Neural cell (in vitro differentiated cells): ENCODE results near the gene IQCH. TPM values are rescaled to one million over a fixed set of nuclear protein-coding genes. Genes with fewer than 3 reads are reported as not detected.

Experiments used
- H2AFZ ChIP-seq: fragments of 200-600, 300-800 bp; sonication (generic), shearing (Covaris generic); 2 replicates; pipeline ENCODE4 v1.6.0; 2014; ENCODE audit warnings: low read depth, mild to moderate bottlenecking, antibody characterized with exemption, low read length, moderate library complexity
- H3F3A ChIP-seq: fragments of 200-600 bp; shearing (Covaris generic); 2 replicates; pipeline ENCODE4 v1.6.1; 2016; ENCODE audit warnings: mild to moderate bottlenecking, moderate library complexity, mixed read lengths, antibody characterized with exemption, low read length; ENCODE audit not compliant: insufficient read depth, poor library complexity, severe bottlenecking
- H3K27ac ChIP-seq: fragments of 200-600, 300-800 bp; sonication (generic), shearing (Covaris generic); 2 replicates; pipeline ENCODE4 v1.5.1; 2014; ENCODE audit warnings: mild to moderate bottlenecking, low read length, moderate library complexity
- H3K27me3 ChIP-seq: fragments of 300-800, 200-600 bp; sonication (generic), shearing (Covaris generic); 2 replicates; pipeline ENCODE4 v1.6.0; 2014; ENCODE audit warnings: mild to moderate bottlenecking, low read depth, low read length, moderate library complexity; ENCODE audit not compliant: insufficient read depth
- H3K36me3 ChIP-seq: fragments of 300-800, 200-600 bp; sonication (generic), shearing (Covaris generic); 2 replicates; pipeline ENCODE4 v1.5.1; 2014; ENCODE audit warnings: mild to moderate bottlenecking, antibody characterized with exemption, low read length, moderate library complexity; ENCODE audit not compliant: insufficient read depth
- H3K4me2 ChIP-seq: fragments of 300-800, 200-600 bp; sonication (generic), shearing (Covaris generic); 2 replicates; pipeline ENCODE4 v1.6.0; 2014; ENCODE audit warnings: mild to moderate bottlenecking, low read length
- H3K4me3 ChIP-seq: fragments of 300-800, 200-600 bp; sonication (generic), shearing (Covaris generic); 2 replicates; pipeline ENCODE4 v1.5.1; 2014; ENCODE audit warnings: mild to moderate bottlenecking, low read length, moderate library complexity
- H3K79me2 ChIP-seq: fragments of 200-600 bp; shearing (Covaris generic); replicated peaks from 2 replicates; pipeline ENCODE4 v1.6.0; 2014; ENCODE audit warnings: mild to moderate bottlenecking, low read length, moderate library complexity; ENCODE audit not compliant: insufficient read depth
- H3K9ac ChIP-seq: fragments of 300-800, 200-600 bp; sonication (generic), shearing (Covaris generic); 2 replicates; pipeline ENCODE4 v1.6.1; 2016; ENCODE audit warnings: mild to moderate bottlenecking, low read length, mixed read lengths
- H3K9me2 ChIP-seq: fragments of 200-600 bp; shearing (Covaris generic); 2 replicates; pipeline ENCODE4 v1.6.1; 2016; ENCODE audit warnings: mild to moderate bottlenecking, low read length, mixed read lengths; ENCODE audit not compliant: insufficient read depth
- H3K9me3 ChIP-seq: fragments of 200-600, 300-800 bp; sonication (generic), shearing (Covaris generic); 2 replicates; pipeline ENCODE4 v1.6.1; 2016; ENCODE audit warnings: mild to moderate bottlenecking, mixed run types, low read length, moderate library complexity, mixed read lengths
- H4K20me1 ChIP-seq: fragments of 200-600 bp; shearing (Covaris generic); 2 replicates; pipeline ENCODE4 v1.6.1; 2016; ENCODE audit warnings: mild to moderate bottlenecking, mixed run types; ENCODE audit not compliant: insufficient read depth
- EP300 ChIP-seq: fragments of 450-650 bp; conservative IDR thresholded peaks from 2 replicates; pipeline ENCODE4 v1.6.1; 2014; ENCODE audit warnings: antibody characterized with exemption, mild to moderate bottlenecking, moderate library complexity; ENCODE audit not compliant: poor library complexity, severe bottlenecking
- EZH2 ChIP-seq: fragments of 200-600, 300-800 bp; shearing (Covaris generic), sonication (generic); IDR thresholded peaks from 2 replicates; pipeline ENCODE4 v1.6.1; 2014; ENCODE audit warnings: antibody characterized with exemption, low read length, borderline replicate concordance, mild to moderate bottlenecking; ENCODE audit not compliant: insufficient read depth, poor library complexity, severe bottlenecking
- MXI1 ChIP-seq: fragments of 450-650 bp; conservative IDR thresholded peaks from 2 replicates; pipeline ENCODE4 v1.6.1; 2014; ENCODE audit warnings: antibody characterized with exemption, mild to moderate bottlenecking; ENCODE audit not compliant: poor library complexity, severe bottlenecking
- POLR2AphosphoS5 ChIP-seq: IDR thresholded peaks from 2 replicates; pipeline ENCODE4 v1.6.1; 2012
- RAD21 ChIP-seq: fragments of 450-650 bp; conservative IDR thresholded peaks from 2 replicates; pipeline ENCODE4 v1.6.1; 2014; ENCODE audit warnings: antibody characterized with exemption, mild to moderate bottlenecking, moderate library complexity
- SMC3 ChIP-seq: fragments of 450-650 bp; conservative IDR thresholded peaks from 2 replicates; pipeline ENCODE4 v1.6.1; 2014; ENCODE audit warnings: antibody characterized with exemption, mild to moderate bottlenecking, moderate library complexity; ENCODE audit not compliant: poor library complexity
- TAF1 ChIP-seq: IDR thresholded peaks from 2 replicates; pipeline ENCODE4 v1.6.1; 2012; ENCODE audit warnings: low read depth
- polyA plus RNA-seq: library from polyadenylated mRNA; depleted of rRNA; stranded (reverse); fragments of >200 nt; gene quantifications from 2 replicates; pipeline ENCODE4 v1.2.3, GENCODE V29; 2014
- TF ChIP-seq, protein P1 (sequence below): IDR thresholded peaks from 2 replicates; pipeline ENCODE4 v1.6.1; 2012; ENCODE audit warnings: borderline replicate concordance
- TF ChIP-seq, protein P2 (sequence below): fragments of 450-650 bp; IDR thresholded peaks from 2 replicates; pipeline ENCODE4 v1.5.1; 2014; ENCODE audit warnings: antibody characterized with exemption, mild to moderate bottlenecking, moderate library complexity; ENCODE audit not compliant: poor library complexity, severe bottlenecking

IQCH gene
- polyA plus RNA-seq, 1 donor from 2014 or later = 2.8 TPM

DNA sequence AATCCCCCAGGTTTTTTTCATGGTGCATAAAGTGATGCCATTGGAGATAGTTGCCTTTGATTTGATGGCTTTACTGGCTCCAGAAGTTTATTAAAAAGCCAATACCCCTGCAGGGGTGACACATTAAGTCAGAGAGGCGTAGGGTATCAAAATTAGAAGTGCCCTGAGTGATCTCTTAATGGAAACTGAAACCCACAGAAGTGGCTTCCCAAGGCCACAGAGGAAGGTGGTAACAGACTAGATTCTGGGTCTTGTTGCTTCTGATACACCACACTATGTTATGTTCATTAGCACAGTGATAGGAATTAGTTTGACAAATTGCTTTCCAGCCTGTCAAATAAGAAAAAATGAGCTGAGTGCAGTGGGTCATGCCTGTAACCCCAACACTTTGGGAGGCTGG, 112.3 kb downstream of the IQCH start:
- Histone ChIP-seq H3K9ac (no peak overlapping the region), H3K4me2 (no peak overlapping the region), H2AFZ (no peak overlapping the region), H3K79me2 (no peaks in the 10 kb centered on the region), H3K9me2 (no peaks in the 10 kb centered on the region), H3K36me3 (no peaks in the 10 kb centered on the region), H3K27me3 (no peaks in the 10 kb centered on the region), H3F3A (no peaks in the 10 kb centered on the region), H3K27ac (peak overlapping the region; percentile 62), H3K4me3 (no peak overlapping the region), H4K20me1 (no peaks in the 10 kb centered on the region), H3K9me3 (no peaks in the 10 kb centered on the region)
- TF ChIP-seq EP300 = no peak
- TF ChIP-seq RAD21 = no peak
- TF ChIP-seq POLR2AphosphoS5 = no peak
- no peak for TF ChIP-seq TAF1
- no peak for TF ChIP-seq EZH2
- TF ChIP-seq, protein P1, sequence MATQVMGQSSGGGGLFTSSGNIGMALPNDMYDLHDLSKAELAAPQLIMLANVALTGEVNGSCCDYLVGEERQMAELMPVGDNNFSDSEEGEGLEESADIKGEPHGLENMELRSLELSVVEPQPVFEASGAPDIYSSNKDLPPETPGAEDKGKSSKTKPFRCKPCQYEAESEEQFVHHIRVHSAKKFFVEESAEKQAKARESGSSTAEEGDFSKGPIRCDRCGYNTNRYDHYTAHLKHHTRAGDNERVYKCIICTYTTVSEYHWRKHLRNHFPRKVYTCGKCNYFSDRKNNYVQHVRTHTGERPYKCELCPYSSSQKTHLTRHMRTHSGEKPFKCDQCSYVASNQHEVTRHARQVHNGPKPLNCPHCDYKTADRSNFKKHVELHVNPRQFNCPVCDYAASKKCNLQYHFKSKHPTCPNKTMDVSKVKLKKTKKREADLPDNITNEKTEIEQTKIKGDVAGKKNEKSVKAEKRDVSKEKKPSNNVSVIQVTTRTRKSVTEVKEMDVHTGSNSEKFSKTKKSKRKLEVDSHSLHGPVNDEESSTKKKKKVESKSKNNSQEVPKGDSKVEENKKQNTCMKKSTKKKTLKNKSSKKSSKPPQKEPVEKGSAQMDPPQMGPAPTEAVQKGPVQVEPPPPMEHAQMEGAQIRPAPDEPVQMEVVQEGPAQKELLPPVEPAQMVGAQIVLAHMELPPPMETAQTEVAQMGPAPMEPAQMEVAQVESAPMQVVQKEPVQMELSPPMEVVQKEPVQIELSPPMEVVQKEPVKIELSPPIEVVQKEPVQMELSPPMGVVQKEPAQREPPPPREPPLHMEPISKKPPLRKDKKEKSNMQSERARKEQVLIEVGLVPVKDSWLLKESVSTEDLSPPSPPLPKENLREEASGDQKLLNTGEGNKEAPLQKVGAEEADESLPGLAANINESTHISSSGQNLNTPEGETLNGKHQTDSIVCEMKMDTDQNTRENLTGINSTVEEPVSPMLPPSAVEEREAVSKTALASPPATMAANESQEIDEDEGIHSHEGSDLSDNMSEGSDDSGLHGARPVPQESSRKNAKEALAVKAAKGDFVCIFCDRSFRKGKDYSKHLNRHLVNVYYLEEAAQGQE = no peak
- TF ChIP-seq, protein P2, sequence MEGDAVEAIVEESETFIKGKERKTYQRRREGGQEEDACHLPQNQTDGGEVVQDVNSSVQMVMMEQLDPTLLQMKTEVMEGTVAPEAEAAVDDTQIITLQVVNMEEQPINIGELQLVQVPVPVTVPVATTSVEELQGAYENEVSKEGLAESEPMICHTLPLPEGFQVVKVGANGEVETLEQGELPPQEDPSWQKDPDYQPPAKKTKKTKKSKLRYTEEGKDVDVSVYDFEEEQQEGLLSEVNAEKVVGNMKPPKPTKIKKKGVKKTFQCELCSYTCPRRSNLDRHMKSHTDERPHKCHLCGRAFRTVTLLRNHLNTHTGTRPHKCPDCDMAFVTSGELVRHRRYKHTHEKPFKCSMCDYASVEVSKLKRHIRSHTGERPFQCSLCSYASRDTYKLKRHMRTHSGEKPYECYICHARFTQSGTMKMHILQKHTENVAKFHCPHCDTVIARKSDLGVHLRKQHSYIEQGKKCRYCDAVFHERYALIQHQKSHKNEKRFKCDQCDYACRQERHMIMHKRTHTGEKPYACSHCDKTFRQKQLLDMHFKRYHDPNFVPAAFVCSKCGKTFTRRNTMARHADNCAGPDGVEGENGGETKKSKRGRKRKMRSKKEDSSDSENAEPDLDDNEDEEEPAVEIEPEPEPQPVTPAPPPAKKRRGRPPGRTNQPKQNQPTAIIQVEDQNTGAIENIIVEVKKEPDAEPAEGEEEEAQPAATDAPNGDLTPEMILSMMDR = no peak
- no peak for TF ChIP-seq MXI1
- no peak for TF ChIP-seq SMC3

DNA sequence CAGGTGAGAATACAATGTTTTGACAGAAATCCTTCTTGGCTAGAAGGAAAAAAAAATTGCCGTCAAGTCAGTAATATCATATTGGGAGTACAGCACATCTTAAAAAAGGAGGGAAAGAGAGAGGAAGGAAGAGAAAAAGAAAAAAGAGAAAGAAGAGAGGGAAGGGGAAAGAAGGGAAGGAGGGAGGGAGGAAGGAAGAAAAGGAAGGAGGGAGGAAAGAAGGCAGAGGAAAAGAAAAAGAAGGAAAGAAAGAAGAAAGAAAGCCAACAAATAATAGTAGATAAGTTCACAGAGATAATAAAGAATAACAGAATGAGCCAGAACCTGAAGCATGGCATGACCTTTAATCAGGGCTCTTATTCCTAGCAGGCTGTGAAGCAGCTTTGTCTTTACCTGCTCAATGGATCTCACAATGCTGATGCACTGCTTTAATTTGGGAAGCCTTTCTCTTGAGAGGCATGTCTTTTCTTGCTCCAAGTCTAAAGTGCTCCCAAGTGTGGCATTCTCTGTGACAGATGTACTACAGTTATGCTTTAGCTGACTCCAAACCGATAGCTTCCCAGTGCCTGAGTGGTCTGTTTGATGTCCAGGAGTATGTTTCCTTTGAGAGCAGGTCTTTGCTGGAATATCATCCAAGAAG, 114.9 kb downstream of the IQCH start:
- Histone ChIP-seq H3K36me3 (no peaks in the 10 kb centered on the region), H3K27ac (no peak overlapping the region), H3K79me2 (no peaks in the 10 kb centered on the region), H3K9me3 (no peaks in the 10 kb centered on the region), H3K9ac (no peak overlapping the region), H4K20me1 (no peaks in the 10 kb centered on the region), H3K9me2 (no peaks in the 10 kb centered on the region), H3K4me3 (no peak overlapping the region), H3K27me3 (no peaks in the 10 kb centered on the region), H3K4me2 (no peak overlapping the region), H2AFZ (no peak overlapping the region), H3F3A (no peaks in the 10 kb centered on the region)
- no peak for TF ChIP-seq TAF1
- TF ChIP-seq, protein P1 = no peak
- TF ChIP-seq EZH2 = no peak
- TF ChIP-seq, protein P2 = no peak
- TF ChIP-seq RAD21 = no peak
- TF ChIP-seq SMC3 = no peak
- TF ChIP-seq EP300 = no peak
- no peak for TF ChIP-seq MXI1
- no peak for TF ChIP-seq POLR2AphosphoS5
